ENCODE data around the gene CDIP1.

Gene CDIP1

GRCh38 chr16:4513881-4514280 lies 24.7 kb downstream of the CDIP1 start:
- DNase-seq (ENCODE audit: low spot score) = no peak

DNA sequence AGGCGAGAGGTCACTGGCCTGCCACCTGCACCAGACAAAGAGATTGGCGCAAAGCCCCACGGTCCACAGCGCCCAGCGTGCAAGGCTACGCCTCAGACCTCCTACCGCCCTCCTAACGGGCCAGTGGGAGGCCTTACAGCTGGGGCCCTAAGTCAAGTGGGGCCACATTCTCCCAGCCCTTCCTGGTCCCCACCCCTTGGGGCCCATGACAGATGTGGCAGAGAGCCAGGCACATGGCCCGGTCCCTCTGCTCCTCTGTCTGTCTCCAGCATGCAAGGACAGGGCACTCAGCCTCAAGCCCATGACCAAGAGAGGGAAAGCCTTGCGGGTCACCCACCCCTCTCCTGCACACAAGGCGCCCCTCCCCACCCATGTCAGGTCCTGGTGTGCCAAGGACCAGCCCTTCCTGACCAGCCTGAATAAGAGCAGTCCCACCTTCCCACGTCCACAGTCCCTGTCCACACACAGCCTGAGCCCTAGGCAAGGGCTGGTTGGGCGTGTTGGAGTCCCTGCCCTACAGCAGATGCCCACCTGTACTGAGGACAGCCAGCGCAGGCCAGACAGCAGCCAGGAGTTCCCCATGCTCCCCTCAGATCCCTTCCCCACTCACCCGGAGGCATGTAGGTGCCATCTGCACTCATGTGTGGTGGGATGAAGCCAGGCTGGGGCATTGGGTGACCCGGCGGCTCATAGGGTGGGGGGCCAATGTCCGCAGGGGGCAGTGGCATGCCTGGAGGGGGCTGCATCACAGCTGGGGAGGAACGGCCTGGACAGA lies 25.3 kb downstream of the CDIP1 start:
- no peak for DNase-seq (ENCODE audit: low spot score)

DNA sequence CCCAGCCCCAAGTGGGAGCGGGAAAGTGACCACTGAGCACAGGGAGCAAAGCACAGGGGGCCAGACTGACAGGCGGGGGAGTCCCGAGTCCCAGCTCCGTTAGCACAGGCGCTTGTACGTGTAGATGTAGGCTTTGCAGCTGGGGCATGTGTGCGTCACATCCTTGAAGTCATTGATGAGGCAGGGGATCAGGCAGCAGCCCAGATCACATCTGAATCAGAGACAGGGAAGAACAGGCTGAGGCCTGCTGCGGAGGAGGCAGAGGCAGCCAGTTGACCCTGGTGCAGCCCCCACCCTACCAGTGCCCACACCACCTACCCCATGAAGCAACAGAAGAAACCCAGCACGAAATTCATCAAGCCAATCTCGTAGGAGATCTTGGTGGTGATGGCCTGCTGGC lies 26.1 kb downstream of the CDIP1 start:
- DNase-seq (ENCODE audit: low spot score) = no peak

- DNase-seq (ENCODE audit: low spot score) = peak; percentile 19
Observed at GRCh38 chr16:4511441-4512082, 27.0 kb downstream of the CDIP1 start.

DNA sequence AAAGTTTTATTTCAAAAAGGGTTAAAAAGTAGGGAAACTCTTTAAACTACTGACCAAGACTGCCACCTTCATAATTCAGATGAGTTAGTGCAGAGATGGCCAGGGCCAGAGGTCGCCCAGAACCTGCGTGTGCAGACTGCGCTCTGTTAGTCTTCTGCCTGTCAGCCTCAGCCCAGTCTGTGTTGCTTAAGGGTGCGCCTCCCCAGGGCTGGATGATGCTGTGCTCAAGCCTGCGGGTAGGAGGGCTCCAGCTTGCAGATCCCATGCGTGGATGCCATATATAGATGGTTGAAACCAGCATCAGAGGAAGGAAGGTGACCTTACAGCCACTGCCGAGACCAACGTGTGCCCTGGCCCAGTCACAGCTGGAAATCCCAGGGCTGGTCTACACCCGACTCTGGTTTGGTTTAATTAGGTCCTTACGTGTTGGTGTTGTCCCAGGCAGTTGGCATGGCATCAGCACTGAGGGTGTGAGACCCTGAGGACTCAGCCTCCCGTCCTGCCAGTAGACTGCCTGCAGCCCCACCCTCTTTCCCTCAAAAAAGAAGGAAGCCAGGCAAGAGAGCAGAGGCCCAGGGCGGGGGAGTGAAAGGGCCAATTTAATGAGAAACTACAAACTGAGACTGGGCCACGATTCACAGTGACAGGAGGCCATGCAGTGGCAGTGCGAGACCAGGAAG lies 27.7 kb downstream of the CDIP1 start:
- DNase-seq (ENCODE audit: low spot score) = no peak

DNA sequence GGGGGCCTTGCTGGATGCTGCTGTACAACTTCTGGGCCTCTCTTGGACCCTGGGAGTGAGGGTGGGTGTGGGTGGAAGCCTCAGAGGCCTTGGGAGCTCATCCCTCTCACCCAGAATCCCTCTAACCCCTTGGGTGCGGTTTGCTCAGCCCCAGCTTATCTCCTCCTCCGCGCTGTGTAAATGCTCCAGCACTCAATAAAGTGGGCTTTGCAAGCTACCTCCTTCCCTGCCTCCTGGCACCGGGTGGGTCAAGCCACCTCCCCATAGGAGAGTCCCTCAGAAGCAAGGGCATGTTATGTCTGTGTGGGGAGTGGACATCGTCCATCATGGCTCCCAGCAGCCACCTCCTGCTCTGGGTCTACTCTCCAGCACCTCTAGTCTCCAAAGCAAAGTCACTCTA lies 28.4 kb downstream of the CDIP1 start:
- DNase-seq (ENCODE audit: low spot score) = no peak

- DNase-seq (ENCODE audit: low spot score) = no peak
Observed at GRCh38 chr16:4509420-4509819, 29.2 kb downstream of the CDIP1 start.

- no peak for DNase-seq (ENCODE audit: low spot score)
Observed at GRCh38 chr16:4508806-4509205, 29.8 kb downstream of the CDIP1 start.

GRCh38 chr16:4507588-4508345 lies 30.8 kb downstream of the CDIP1 start:
- DNase-seq (ENCODE audit: low spot score) = no peak

DNA sequence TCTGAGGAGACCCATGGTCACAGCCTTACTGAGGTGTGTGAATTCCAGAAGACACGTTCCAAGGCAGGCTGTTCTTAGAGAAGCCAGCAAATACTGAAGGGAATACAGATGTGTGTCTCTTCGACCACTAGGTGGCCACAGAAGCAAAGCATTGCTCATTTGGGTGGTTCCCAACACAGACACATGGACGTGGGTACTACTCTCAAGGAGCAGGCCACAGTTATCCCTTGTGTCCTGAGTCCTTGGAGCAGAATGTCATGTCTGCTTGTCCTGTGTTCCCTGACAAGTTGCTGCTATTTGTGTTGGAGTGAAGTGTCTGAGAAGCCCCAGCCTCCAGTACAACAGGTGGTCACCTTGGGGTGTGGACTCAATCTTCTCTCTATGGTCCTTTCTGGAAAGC lies 32.1 kb downstream of the CDIP1 start:
- peak; percentile 69 for DNase-seq (ENCODE audit: low spot score)

DNA sequence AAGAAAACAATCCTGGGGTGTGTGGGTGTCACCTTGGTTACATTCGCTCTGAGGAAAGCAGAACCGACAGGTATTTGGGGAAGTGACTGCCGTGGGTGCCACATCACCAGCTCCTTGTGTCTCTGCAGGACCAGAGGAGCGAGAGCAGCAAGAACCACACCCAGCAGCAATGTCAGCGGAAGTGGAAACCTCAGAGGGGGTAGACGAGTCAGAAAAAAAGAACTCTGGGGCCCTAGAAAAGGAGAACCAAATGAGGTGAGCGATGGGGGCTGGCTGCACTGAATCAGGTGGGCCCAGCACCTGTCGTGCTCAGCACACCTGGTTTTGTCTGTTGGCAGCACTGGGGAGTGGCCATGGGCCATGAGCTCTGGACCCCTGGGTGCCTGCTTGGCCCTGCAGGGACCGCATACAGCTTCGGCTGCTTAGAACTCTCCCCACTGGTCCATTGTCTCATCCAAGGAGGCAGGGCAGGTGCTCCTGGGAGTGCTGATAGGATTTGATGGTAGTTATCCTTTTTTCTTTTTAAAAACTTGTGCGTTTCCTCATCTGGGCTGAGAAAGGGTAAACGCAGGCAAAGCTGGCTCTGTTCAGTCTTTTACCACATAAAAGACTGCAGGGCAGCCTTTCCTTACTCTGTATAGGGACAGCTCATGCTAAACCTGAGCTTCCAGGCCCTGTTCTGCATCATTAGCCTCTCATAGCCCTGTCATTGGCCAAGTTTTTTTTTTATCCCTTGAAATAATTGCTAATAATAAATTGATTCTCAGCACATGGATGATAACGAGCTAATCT lies 33.0 kb downstream of the CDIP1 start:
- no peak for DNase-seq (ENCODE audit: low spot score)

DNA sequence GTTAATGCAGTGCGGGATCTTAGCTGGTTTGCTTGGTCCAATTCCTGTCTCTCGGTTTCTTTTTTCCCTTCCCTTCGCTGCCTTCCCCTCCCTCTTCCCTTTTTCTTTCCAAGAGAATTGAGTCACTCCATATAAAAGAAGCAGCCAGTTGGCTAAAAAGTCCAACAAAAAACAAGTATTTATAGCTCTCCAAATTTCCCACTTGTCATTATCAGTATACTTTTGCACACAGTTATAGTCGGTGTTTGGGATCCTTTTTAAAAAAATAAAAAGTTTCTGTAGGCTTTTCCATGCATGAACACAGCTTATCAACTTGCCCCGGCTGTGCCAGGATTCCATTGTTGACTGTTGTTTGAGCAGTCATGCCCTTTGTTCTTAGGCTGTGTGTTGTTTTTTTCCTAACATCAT lies 37.5 kb downstream of the CDIP1 start:
- DNase-seq (ENCODE audit: low spot score) = no peak

- DNase-seq (ENCODE audit: low spot score) = peak; percentile 56
Observed at GRCh38 chr16:4500272-4500671, 38.3 kb downstream of the CDIP1 start.

GRCh38 chr16:4499196-4499555 lies 39.4 kb downstream of the CDIP1 start:
- no peak for DNase-seq (ENCODE audit: low spot score)

- peak; percentile 49 for DNase-seq (ENCODE audit: low spot score)
Observed at GRCh38 chr16:4498546-4499195, 39.9 kb downstream of the CDIP1 start.

- DNase-seq (ENCODE audit: low spot score) = no peak
Observed at GRCh38 chr16:4496305-4496704, 42.3 kb downstream of the CDIP1 start.

GRCh38 chr16:4495766-4496165 lies 42.8 kb downstream of the CDIP1 start:
- DNase-seq (ENCODE audit: low spot score) = no peak

DNA sequence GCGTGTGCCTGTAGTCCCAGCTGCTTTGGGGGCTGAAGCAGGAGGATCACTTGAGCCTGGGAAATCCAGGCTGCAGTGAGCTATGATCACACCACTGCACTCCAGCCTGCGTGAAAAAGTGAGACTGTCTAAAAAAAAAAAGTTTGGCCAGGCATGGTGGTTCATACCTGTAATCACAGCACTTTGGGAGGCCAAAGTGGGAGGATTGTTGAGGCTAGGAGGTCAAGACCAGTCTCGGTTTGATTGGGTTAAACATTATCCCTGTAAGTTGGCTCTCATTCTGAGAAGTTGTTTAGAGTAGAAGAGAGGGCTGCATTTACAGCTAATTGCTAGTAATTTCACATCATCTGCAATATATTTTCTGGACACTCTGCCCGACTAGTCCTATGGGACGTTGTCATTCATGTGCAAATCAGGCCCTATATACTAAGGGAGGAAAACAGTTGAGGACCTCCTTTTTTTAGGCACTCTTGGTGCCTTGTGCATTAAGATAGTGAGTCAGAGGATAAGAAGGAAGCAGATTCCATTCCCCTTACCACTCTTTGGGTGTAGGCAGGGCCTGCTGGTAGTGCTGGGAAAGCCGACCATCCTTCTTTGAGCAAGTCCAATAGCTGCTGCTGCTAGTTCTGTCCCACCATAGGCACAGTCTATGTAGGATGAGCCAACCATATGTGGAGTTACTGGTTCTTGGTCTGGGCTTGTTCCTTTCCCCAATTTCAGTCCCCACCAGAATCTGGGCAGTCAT lies 43.7 kb downstream of the CDIP1 start:
- no peak for DNase-seq (ENCODE audit: low spot score)

DNA sequence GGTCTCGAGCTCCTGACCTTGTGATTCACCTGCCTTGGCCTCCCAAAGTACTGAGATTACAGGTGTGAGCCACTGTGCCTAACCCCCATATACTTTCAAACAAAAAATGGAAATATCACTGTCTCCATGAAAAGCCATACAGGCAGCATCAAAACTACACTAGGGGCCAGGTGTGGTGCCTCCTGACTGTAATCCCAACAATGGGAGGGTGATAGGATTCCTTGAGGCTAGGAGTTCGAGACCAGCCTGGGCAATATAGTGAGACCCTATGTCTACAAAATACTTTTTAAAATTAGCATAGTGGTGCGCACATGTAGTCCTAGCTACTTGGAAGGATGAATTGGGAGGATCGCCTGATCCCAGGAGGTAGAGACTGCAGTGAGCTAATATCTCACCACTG lies 46.7 kb downstream of the CDIP1 start:
- DNase-seq (ENCODE audit: low spot score) = no peak

- no peak for DNase-seq (ENCODE audit: low spot score)
Observed at GRCh38 chr16:4489030-4489429, 49.5 kb downstream of the CDIP1 start.

Data from COLO829 (cell line).